Head of caudate nucleus (tissue), 42 donors: ENCODE measurements around the gene PRKX.
"Not testable (repeated sequence)": the region's sequence is repeated elsewhere in the genome, so short reads cannot be mapped to it uniquely, and the experiment has no call there.

Experiments
- DNase-seq, 42 donors: peaks; one replicate each; pipeline versions ENCODE4 v3.0.0 to v3.0.0-alpha.2; 2020 to 2021; ENCODE audit warnings: mixed read lengths in 7 of 42
- intact Hi-C: fragments of 100-400 bp; cut with DNase I; formaldehyde crosslinking; loops from one replicate; pipeline ENCODE4 v1.15.0; 2022

PRKX gene

GRCh38 chrX:3712870-3713224 lies 602 bp downstream of the PRKX start:
- intact Hi-C loops, result no loop called here
- peak in 1 of 42 donors; percentile 3 for DNase-seq

- peak in 1 of 42 donors; percentile 4 for DNase-seq
Observed at GRCh38 chrX:3712051-3712869, 1.2 kb downstream of the PRKX start.

GRCh38 chrX:3711331-3711917 lies 2.0 kb downstream of the PRKX start:
- no peak for DNase-seq
- intact Hi-C loops, result no loop called here

More at GRCh38 chrX:3712051-3712869, 1.2 kb downstream of the PRKX start:
- intact Hi-C loops, result no loop called here

- intact Hi-C loops, DNase-seq: not testable (repeated sequence)
Observed at GRCh38 chrX:3707673-3708274, 5.7 kb downstream of the PRKX start.

GRCh38 chrX:3706481-3706880 lies 7.0 kb downstream of the PRKX start:
- DNase-seq, result no peak
- intact Hi-C loops, result no loop called here

- DNase-seq, intact Hi-C loops: not testable (repeated sequence)
Observed at GRCh38 chrX:3703251-3703650, 10.2 kb downstream of the PRKX start.

GRCh38 chrX:3702095-3702494 lies 11.4 kb downstream of the PRKX start:
- intact Hi-C loops, DNase-seq: not testable (repeated sequence)

GRCh38 chrX:3701445-3701928 lies 12.0 kb downstream of the PRKX start:
- DNase-seq, intact Hi-C loops: not testable (repeated sequence)

- DNase-seq, result no peak
- intact Hi-C loops, result no loop called here
Observed at GRCh38 chrX:3699821-3700381, 13.5 kb downstream of the PRKX start.

- intact Hi-C loops, result no loop called here
- DNase-seq, result peak in 35 of 42 donors; percentile 5 to 78 (median 45)
Observed at GRCh38 chrX:3697701-3698279, 15.7 kb downstream of the PRKX start.

- intact Hi-C loops, result no loop called here
- no peak for DNase-seq
Observed at GRCh38 chrX:3697220-3697684, 16.2 kb downstream of the PRKX start.

GRCh38 chrX:3695536-3695935 lies 17.9 kb downstream of the PRKX start:
- no peak for DNase-seq
- intact Hi-C loops, result no loop called here

GRCh38 chrX:3690140-3690539 lies 23.3 kb downstream of the PRKX start:
- DNase-seq, result no peak
- intact Hi-C loops, result no loop called here

- DNase-seq, intact Hi-C loops: not testable (repeated sequence)
Observed at GRCh38 chrX:3683236-3683635, 30.2 kb downstream of the PRKX start.

GRCh38 chrX:3680459-3680858 lies 33.0 kb downstream of the PRKX start:
- intact Hi-C loops, result no loop called here
- no peak for DNase-seq

GRCh38 chrX:3679669-3680068 lies 33.8 kb downstream of the PRKX start:
- intact Hi-C loops, result no loop called here
- DNase-seq, result no peak

- DNase-seq, result no peak
- intact Hi-C loops, result no loop called here
Observed at GRCh38 chrX:3678328-3678727, 35.1 kb downstream of the PRKX start.

GRCh38 chrX:3674881-3675280 lies 38.6 kb downstream of the PRKX start:
- intact Hi-C loops, result no loop called here
- no peak for DNase-seq

GRCh38 chrX:3669841-3670475 lies 43.5 kb downstream of the PRKX start:
- no peak for DNase-seq
- intact Hi-C loops, result no loop called here
